Measurements from ENCODE around the gene APH1B. TPM values are rescaled to one million over a fixed set of nuclear protein-coding genes. Genes with fewer than 3 reads are reported as not detected.
"Not testable (repeated sequence)": the region's sequence is repeated elsewhere in the genome, so short reads cannot be mapped to it uniquely, and the experiment has no call there.

Gene APH1B
- total RNA-seq, 1 donor from 2014 or later = 9.5 TPM

- Mint-ChIP-seq H3K27me3 (ENCODE audit: low read depth) (peaks cover 9% of the 10 kb centered on the region), H3K27ac (no peak overlapping the region)
Measured at GRCh38 chr15:63308947-63309346, 31.5 kb downstream of the APH1B start.

GRCh38 chr15:63310646-63311045, 33.2 kb downstream of the APH1B start:
- Mint-ChIP-seq H3K36me3 (ENCODE audit: low read depth) (peaks cover 8% of the 10 kb centered on the region), H3K4me3 (ENCODE audit: low read depth) (no peak overlapping the region), H3K27me3 (ENCODE audit: low read depth) (peaks cover 15% of the 10 kb centered on the region), H3K27ac (no peak overlapping the region), H3K9me3 (no peaks in the 10 kb centered on the region), H3K4me1 (ENCODE audit: low read depth) (no peaks in the 10 kb centered on the region)
- intact Hi-C loops (cut with micrococcal nuclease) = no loop called here
- no peak for DNase-seq (ENCODE audit: low spot score)

More at GRCh38 chr15:63308947-63309346, 31.5 kb downstream of the APH1B start:
- H3K4me1 Mint-ChIP-seq (ENCODE audit: low read depth) = no peaks in the 10 kb centered on the region
- no peak for DNase-seq (ENCODE audit: low spot score)
- no peak overlapping the region for H3K4me3 Mint-ChIP-seq (ENCODE audit: low read depth)
- no peaks in the 10 kb centered on the region for H3K9me3 Mint-ChIP-seq
- intact Hi-C loops (cut with micrococcal nuclease) = no loop called here
- peaks cover 8% of the 10 kb centered on the region for H3K36me3 Mint-ChIP-seq (ENCODE audit: low read depth)

DNA sequence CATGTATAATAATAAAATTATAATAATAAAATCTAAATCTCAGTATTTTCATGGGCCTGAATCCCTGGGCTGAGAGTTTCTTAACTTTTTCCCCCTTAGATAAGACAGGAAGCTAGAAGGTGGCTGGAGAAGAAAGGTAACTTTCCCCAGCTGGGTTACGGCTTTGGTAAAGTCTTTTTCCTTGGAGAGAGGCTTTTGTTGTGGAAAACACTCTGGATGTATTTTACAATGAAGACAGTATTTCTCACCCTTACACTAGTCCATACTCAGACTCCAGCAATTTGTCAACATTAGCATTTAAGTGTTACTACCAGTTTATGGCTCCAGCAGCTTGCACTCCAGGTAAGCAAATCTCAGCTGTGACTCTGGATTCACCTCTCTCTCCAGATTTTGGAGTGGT, 34.9 kb downstream of the APH1B start:
- Mint-ChIP-seq H3K4me3 (ENCODE audit: low read depth) (no peak overlapping the region), H3K4me1 (ENCODE audit: low read depth) (no peaks in the 10 kb centered on the region), H3K27ac (no peak overlapping the region), H3K9me3 (no peaks in the 10 kb centered on the region), H3K36me3 (ENCODE audit: low read depth) (no peaks in the 10 kb centered on the region), H3K27me3 (ENCODE audit: low read depth) (peaks cover 16% of the 10 kb centered on the region)
- intact Hi-C loops (cut with micrococcal nuclease) = no loop called here
- no peak for DNase-seq (ENCODE audit: low spot score)

GRCh38 chr15:63313825-63314224, 36.4 kb downstream of the APH1B start:
- Mint-ChIP-seq H3K4me1 (ENCODE audit: low read depth) (no peaks in the 10 kb centered on the region), H3K27me3 (ENCODE audit: low read depth) (peaks cover 19% of the 10 kb centered on the region), H3K9me3 (no peaks in the 10 kb centered on the region), H3K4me3 (ENCODE audit: low read depth) (no peak overlapping the region), H3K36me3 (ENCODE audit: low read depth) (no peaks in the 10 kb centered on the region), H3K27ac (no peak overlapping the region)
- DNase-seq (ENCODE audit: low spot score) = no peak
- intact Hi-C loops (cut with micrococcal nuclease) = no loop called here

GRCh38 chr15:63314409-63314808, 37.0 kb downstream of the APH1B start:
- Mint-ChIP-seq H3K4me3 (ENCODE audit: low read depth) (no peak overlapping the region), H3K27me3 (ENCODE audit: low read depth) (peaks cover 19% of the 10 kb centered on the region), H3K27ac (no peak overlapping the region), H3K4me1 (ENCODE audit: low read depth) (no peaks in the 10 kb centered on the region), H3K36me3 (ENCODE audit: low read depth) (no peaks in the 10 kb centered on the region), H3K9me3 (no peaks in the 10 kb centered on the region)
- DNase-seq (ENCODE audit: low spot score) = no peak
- intact Hi-C loops (cut with micrococcal nuclease) = no loop called here

- H3K27ac Mint-ChIP-seq = no peak overlapping the region
- no peaks in the 10 kb centered on the region for H3K4me1 Mint-ChIP-seq (ENCODE audit: low read depth)
Measured at GRCh38 chr15:63318344-63318743, 40.9 kb downstream of the APH1B start.

DNA sequence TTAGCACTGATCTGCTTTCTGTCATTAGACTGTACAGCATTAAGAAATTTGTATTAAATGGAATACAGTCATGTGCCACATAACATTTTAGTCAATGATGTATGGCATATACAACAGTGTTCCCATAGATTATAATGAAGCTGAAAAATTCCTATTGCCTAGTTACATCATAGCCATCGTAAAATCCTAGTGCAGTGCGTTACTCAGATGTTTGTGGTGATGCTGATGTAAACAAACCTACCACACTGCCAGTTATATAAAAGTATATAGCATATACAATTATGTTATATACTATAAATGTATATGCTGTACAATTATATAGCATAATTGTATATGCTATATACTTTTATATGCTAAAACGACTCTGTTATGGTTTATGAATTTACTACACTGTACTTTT, 41.7 kb downstream of the APH1B start:
- no peaks in the 10 kb centered on the region for H3K4me1 Mint-ChIP-seq (ENCODE audit: low read depth)
- intact Hi-C loops (cut with micrococcal nuclease) = no loop called here
- H3K36me3 Mint-ChIP-seq (ENCODE audit: low read depth) = no peaks in the 10 kb centered on the region
- H3K4me3 Mint-ChIP-seq (ENCODE audit: low read depth) = no peak overlapping the region
- H3K9me3 Mint-ChIP-seq = no peaks in the 10 kb centered on the region
- H3K27me3 Mint-ChIP-seq (ENCODE audit: low read depth) = peaks cover 10% of the 10 kb centered on the region
- DNase-seq (ENCODE audit: low spot score) = no peak
- no peak overlapping the region for H3K27ac Mint-ChIP-seq

More at GRCh38 chr15:63318344-63318743, 40.9 kb downstream of the APH1B start:
- H3K27me3 Mint-ChIP-seq (ENCODE audit: low read depth) = peaks cover 10% of the 10 kb centered on the region
- no peaks in the 10 kb centered on the region for H3K9me3 Mint-ChIP-seq
- DNase-seq (ENCODE audit: low spot score) = no peak
- no peaks in the 10 kb centered on the region for H3K36me3 Mint-ChIP-seq (ENCODE audit: low read depth)
- no peak overlapping the region for H3K4me3 Mint-ChIP-seq (ENCODE audit: low read depth)
- intact Hi-C loops (cut with micrococcal nuclease) = no loop called here

GRCh38 chr15:63320446-63320845, 43.0 kb downstream of the APH1B start:
- intact Hi-C loops (cut with micrococcal nuclease); H3K27ac Mint-ChIP-seq; H3K4me1 Mint-ChIP-seq (ENCODE audit: low read depth); DNase-seq (ENCODE audit: low spot score); H3K4me3 Mint-ChIP-seq (ENCODE audit: low read depth); H3K9me3 Mint-ChIP-seq; H3K36me3 Mint-ChIP-seq (ENCODE audit: low read depth); H3K27me3 Mint-ChIP-seq (ENCODE audit: low read depth): not testable (repeated sequence)

- H3K4me1 Mint-ChIP-seq (ENCODE audit: low read depth); H3K27me3 Mint-ChIP-seq (ENCODE audit: low read depth); H3K4me3 Mint-ChIP-seq (ENCODE audit: low read depth); H3K27ac Mint-ChIP-seq; DNase-seq (ENCODE audit: low spot score); intact Hi-C loops (cut with micrococcal nuclease); H3K9me3 Mint-ChIP-seq; H3K36me3 Mint-ChIP-seq (ENCODE audit: low read depth): not testable (repeated sequence)
Measured at GRCh38 chr15:63320981-63321380, 43.6 kb downstream of the APH1B start.

DNA sequence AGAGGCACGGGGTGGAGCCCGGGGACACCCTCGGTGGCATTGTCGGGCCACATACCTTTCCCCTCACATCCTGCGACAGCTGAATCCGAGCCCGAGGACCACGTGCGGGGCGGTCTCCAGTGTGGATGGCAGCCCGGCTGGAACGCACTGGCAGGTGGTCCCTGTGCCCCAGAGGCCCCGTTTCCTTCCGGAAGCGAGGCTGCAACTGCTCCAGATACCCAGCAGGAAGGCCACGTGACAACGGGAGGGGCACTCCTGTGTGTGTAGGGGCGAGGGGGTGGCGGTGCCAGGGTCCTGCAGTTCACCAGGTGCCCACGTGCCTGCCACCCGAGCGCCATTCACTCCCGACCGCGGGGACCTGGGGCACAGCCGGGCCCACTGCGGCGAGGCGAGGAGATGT, 44.1 kb downstream of the APH1B start:
- no peak for DNase-seq (ENCODE audit: low spot score)
- H3K4me1 Mint-ChIP-seq (ENCODE audit: low read depth) = peaks cover 3% of the 10 kb centered on the region
- intact Hi-C loops (cut with micrococcal nuclease) = no loop called here
- no peak overlapping the region for H3K27ac Mint-ChIP-seq
- H3K4me3 Mint-ChIP-seq (ENCODE audit: low read depth) = no peak overlapping the region
- H3K9me3 Mint-ChIP-seq = no peaks in the 10 kb centered on the region
- peaks cover 4% of the 10 kb centered on the region for H3K27me3 Mint-ChIP-seq (ENCODE audit: low read depth)
- no peaks in the 10 kb centered on the region for H3K36me3 Mint-ChIP-seq (ENCODE audit: low read depth)

- Mint-ChIP-seq H3K36me3 (ENCODE audit: low read depth) (no peaks in the 10 kb centered on the region), H3K4me1 (ENCODE audit: low read depth) (peaks cover 3% of the 10 kb centered on the region), H3K9me3 (no peaks in the 10 kb centered on the region), H3K27ac (no peak overlapping the region), H3K4me3 (ENCODE audit: low read depth) (no peak overlapping the region), H3K27me3 (ENCODE audit: low read depth) (peaks cover under 1% of the 10 kb centered on the region)
- intact Hi-C loops (cut with micrococcal nuclease) = no loop called here
- DNase-seq (ENCODE audit: low spot score) = no peak
Measured at GRCh38 chr15:63322541-63322940, 45.1 kb downstream of the APH1B start.

GRCh38 chr15:63323798-63324563, 46.6 kb downstream of the APH1B start:
- no peaks in the 10 kb centered on the region for H3K27me3 Mint-ChIP-seq (ENCODE audit: low read depth)
- H3K36me3 Mint-ChIP-seq (ENCODE audit: low read depth) = no peaks in the 10 kb centered on the region
- no peak overlapping the region for H3K27ac Mint-ChIP-seq
- H3K9me3 Mint-ChIP-seq = no peaks in the 10 kb centered on the region
- DNase-seq (ENCODE audit: low spot score) = no peak
- intact Hi-C loops (cut with micrococcal nuclease) = no loop called here
- peaks cover 3% of the 10 kb centered on the region for H3K4me1 Mint-ChIP-seq (ENCODE audit: low read depth)
- H3K4me3 Mint-ChIP-seq (ENCODE audit: low read depth) = no peak overlapping the region

DNA sequence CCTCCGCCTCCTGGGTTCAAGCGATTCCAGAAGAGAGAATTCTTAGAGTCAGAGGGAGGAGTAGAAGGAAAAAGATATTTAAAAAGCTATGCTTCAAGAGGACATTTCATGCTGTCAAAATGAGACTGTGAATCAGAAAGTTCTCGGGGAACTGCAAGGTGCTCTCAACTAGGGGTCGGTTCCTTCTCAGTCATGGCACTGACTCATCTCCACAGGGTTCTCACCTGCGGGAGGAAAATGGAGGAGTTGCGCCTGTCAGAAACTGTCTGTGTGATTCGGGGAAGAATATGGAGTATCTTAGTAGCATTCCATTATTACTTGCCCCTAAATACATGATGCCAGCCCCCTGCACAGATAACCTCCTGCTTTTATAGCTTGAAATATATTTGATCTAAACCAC, 47.4 kb downstream of the APH1B start:
- intact Hi-C loops (cut with micrococcal nuclease) = no loop called here
- Mint-ChIP-seq H3K36me3 (ENCODE audit: low read depth) (no peaks in the 10 kb centered on the region), H3K27ac (no peak overlapping the region), H3K27me3 (ENCODE audit: low read depth) (no peaks in the 10 kb centered on the region), H3K4me1 (ENCODE audit: low read depth) (peaks cover 3% of the 10 kb centered on the region), H3K9me3 (no peaks in the 10 kb centered on the region), H3K4me3 (ENCODE audit: low read depth) (no peak overlapping the region)
- no peak for DNase-seq (ENCODE audit: low spot score)
